Calu3 (cell line): Measurements from ENCODE around the gene SIRPB2. TPM values are rescaled to one million over a fixed set of nuclear protein-coding genes. Genes with fewer than 3 reads are reported as not detected.

Experiments used
- BruUV-seq: library from RNA; stranded (reverse); fragments of 400-500 nt; replicated peaks from 2 replicates; lab custom pipeline; 2021; lab: Mats Ljungman, UMichigan
- CTCF ChIA-PET: fragments of 300-600 bp; sonication (Branson Sonifier 250); formaldehyde crosslinking; loops from one replicate; lab custom pipeline; 2022; ENCODE audit warnings: antibody characterized with exemption; lab: Charles Lee
- DNase-seq: peaks from one replicate; pipeline ENCODE4 v3.0.0; 2022
- H3K27ac Mint-ChIP-seq: one replicate; pipeline ENCODE4 v1.8.0; 2022; ENCODE audit warnings: mixed read lengths; ENCODE audit not compliant: unreplicated experiment
- H3K27me3 Mint-ChIP-seq: one replicate; pipeline ENCODE4 v1.8.0; 2022; ENCODE audit warnings: mixed read lengths; ENCODE audit not compliant: unreplicated experiment
- H3K36me3 Mint-ChIP-seq: one replicate; pipeline ENCODE4 v1.8.0; 2022; ENCODE audit warnings: mild to moderate bottlenecking, moderate library complexity, mixed read lengths; ENCODE audit not compliant: insufficient read depth, unreplicated experiment
- H3K4me1 Mint-ChIP-seq: one replicate; pipeline ENCODE4 v1.8.0; 2022; ENCODE audit warnings: mild to moderate bottlenecking, low read depth, mixed read lengths; ENCODE audit not compliant: unreplicated experiment
- H3K4me3 Mint-ChIP-seq: one replicate; pipeline ENCODE4 v1.8.0; 2022; ENCODE audit warnings: mild to moderate bottlenecking, low read depth, moderate library complexity, mixed read lengths; ENCODE audit not compliant: unreplicated experiment
- H3K9me3 Mint-ChIP-seq: one replicate; pipeline ENCODE4 v1.8.0; 2022; ENCODE audit warnings: low read depth, mixed read lengths; ENCODE audit not compliant: unreplicated experiment
- intact Hi-C: fragments of 100-400 bp; cut with micrococcal nuclease; formaldehyde crosslinking; loops from one replicate; pipeline ENCODE4 v1.10.0; 2022; ENCODE audit not compliant: unreplicated experiment
- total RNA-seq: library from RNA; stranded (reverse); gene quantifications from 2 replicates; pipeline ENCODE4 v1.2.3, GENCODE V29; 2022
- TF ChIP-seq, protein P1 (sequence below): fragments of 200-600 bp; IDR thresholded peaks from one replicate; pipeline ENCODE4 v1.8.0; 2022; ENCODE audit warnings: antibody characterized with exemption; ENCODE audit not compliant: unreplicated experiment

Gene SIRPB2
- total RNA-seq, 1 experiment from 2014 or later, result 0.57 TPM

GRCh38 chr20:1471242-1471641 lies 20.0 kb downstream of the SIRPB2 start:
- Mint-ChIP-seq H3K36me3 (peaks cover 35% of the 10 kb centered on the region), H3K4me1 (peaks cover 54% of the 10 kb centered on the region), H3K27me3 (no peaks in the 10 kb centered on the region), H3K9me3 (peaks cover 2% of the 10 kb centered on the region), H3K4me3 (peak overlapping the region; percentile 23), H3K27ac (peak overlapping the region; percentile 79)
- DNase-seq, result no peak
- BruUV-seq, result no TSS peak
- TF ChIP-seq, protein P1, sequence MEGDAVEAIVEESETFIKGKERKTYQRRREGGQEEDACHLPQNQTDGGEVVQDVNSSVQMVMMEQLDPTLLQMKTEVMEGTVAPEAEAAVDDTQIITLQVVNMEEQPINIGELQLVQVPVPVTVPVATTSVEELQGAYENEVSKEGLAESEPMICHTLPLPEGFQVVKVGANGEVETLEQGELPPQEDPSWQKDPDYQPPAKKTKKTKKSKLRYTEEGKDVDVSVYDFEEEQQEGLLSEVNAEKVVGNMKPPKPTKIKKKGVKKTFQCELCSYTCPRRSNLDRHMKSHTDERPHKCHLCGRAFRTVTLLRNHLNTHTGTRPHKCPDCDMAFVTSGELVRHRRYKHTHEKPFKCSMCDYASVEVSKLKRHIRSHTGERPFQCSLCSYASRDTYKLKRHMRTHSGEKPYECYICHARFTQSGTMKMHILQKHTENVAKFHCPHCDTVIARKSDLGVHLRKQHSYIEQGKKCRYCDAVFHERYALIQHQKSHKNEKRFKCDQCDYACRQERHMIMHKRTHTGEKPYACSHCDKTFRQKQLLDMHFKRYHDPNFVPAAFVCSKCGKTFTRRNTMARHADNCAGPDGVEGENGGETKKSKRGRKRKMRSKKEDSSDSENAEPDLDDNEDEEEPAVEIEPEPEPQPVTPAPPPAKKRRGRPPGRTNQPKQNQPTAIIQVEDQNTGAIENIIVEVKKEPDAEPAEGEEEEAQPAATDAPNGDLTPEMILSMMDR, result no peak
- intact Hi-C loops, result no loop called here
- CTCF ChIA-PET, result interaction anchor here (0.6 to 2.2 kb wide), 2 partner anchors 17 to 32 kb away, joined by 3 to 9 read pairs; no protein-coding TSS in a partner anchor

- H3K27ac Mint-ChIP-seq, result peak overlapping the region; percentile 75
- CTCF ChIA-PET, result interaction anchor here (0.6 to 2.2 kb wide), 3 partner anchors 21 to 33 kb away, joined by 4 to 9 read pairs (median 5); partner anchors contain the start of gene SIRPB2
- peaks cover 41% of the 10 kb centered on the region for H3K36me3 Mint-ChIP-seq
- H3K4me3 Mint-ChIP-seq, result peak overlapping the region; percentile 23
- BruUV-seq, result no TSS peak
- H3K27me3 Mint-ChIP-seq, result no peaks in the 10 kb centered on the region
- peaks cover 62% of the 10 kb centered on the region for H3K4me1 Mint-ChIP-seq
- DNase-seq, result peak; percentile 92
- TF ChIP-seq, protein P1, result peak; percentile 48
- intact Hi-C loops, result loop anchor here (1.0 kb wide), 1 partner anchor 33 kb away; no protein-coding TSS in a partner anchor
- H3K9me3 Mint-ChIP-seq, result peaks cover 2% of the 10 kb centered on the region
Measured at GRCh38 chr20:1469925-1470571, 21.2 kb downstream of the SIRPB2 start.

- intact Hi-C loops, result no loop called here
- no peak for DNase-seq
- TF ChIP-seq, protein P1, result no peak
- H3K27ac Mint-ChIP-seq, result peak overlapping the region; percentile 75
- CTCF ChIA-PET, result interaction anchor here (0.6 to 2.2 kb wide), 4 partner anchors 21 to 78 kb away, joined by 4 to 11 read pairs (median 7); partner anchors contain the start of gene SIRPB2
- H3K9me3 Mint-ChIP-seq, result peaks cover 2% of the 10 kb centered on the region
- BruUV-seq, result no TSS peak
- H3K36me3 Mint-ChIP-seq, result peaks cover 41% of the 10 kb centered on the region
- peaks cover 67% of the 10 kb centered on the region for H3K4me1 Mint-ChIP-seq
- no peaks in the 10 kb centered on the region for H3K27me3 Mint-ChIP-seq
- H3K4me3 Mint-ChIP-seq, result peak overlapping the region; percentile 23
Measured at GRCh38 chr20:1469306-1469905, 21.8 kb downstream of the SIRPB2 start.

GRCh38 chr20:1468117-1468624 lies 23.0 kb downstream of the SIRPB2 start:
- no peak for DNase-seq
- CTCF ChIA-PET, result interaction anchor here (0.7 to 3.4 kb wide), 3 partner anchors 22 to 36 kb away, joined by 3 to 43 read pairs (median 3); no protein-coding TSS in a partner anchor
- peak overlapping the region; percentile 68 for H3K4me3 Mint-ChIP-seq
- H3K27me3 Mint-ChIP-seq, result no peaks in the 10 kb centered on the region
- BruUV-seq, result TSS peak; percentile 96
- peaks cover 41% of the 10 kb centered on the region for H3K36me3 Mint-ChIP-seq
- peaks cover 2% of the 10 kb centered on the region for H3K9me3 Mint-ChIP-seq
- peaks cover 58% of the 10 kb centered on the region for H3K4me1 Mint-ChIP-seq
- intact Hi-C loops, result no loop called here
- TF ChIP-seq, protein P1, result no peak
- peak overlapping the region; percentile 98 for H3K27ac Mint-ChIP-seq
